HEK293 (cell line): ENCODE data around the gene RIC8A.
A peak's percentile ranks its signal among the peaks of the same experiment; 100 is the strongest.

Source experiments
- CTCF ChIA-PET: fragments of 350-600 bp; formaldehyde crosslinking; extraction: SDS; loops from one replicate; lab custom pipeline; 2021; ENCODE audit warnings: antibody characterized with exemption; lab: Yijun Ruan, JAX
- POLR2A ChIA-PET: fragments of 300-600 bp; formaldehyde crosslinking; extraction: SDS; loops from one replicate; lab custom pipeline; 2020; ENCODE audit warnings: antibody characterized with exemption, inconsistent platforms; lab: Yijun Ruan, JAX
- H3K27ac ChIP-seq: fragments of 200-500 bp; sonication (Bioruptor generic); 2 replicates; pipeline ENCODE4 v1.5.1; 2014; ENCODE audit warnings: low read depth, low read length, control low read depth, inconsistent platforms; ENCODE audit errors: extremely low read depth
- H3K36me3 ChIP-seq, 2 experiments: fragments of 200-500 bp in 1 of 2; sonication (Bioruptor generic) in 1 of 2; 1 replicate in 1 of 2; 2 replicates in 1 of 2; pipeline ENCODE4 v1.5.1; 2014 to 2017; ENCODE audit warnings: inconsistent platforms in 2 of 2, low read length in 2 of 2; ENCODE audit not compliant: control insufficient read depth in 2 of 2, insufficient read depth in 1 of 2
- H3K4me1 ChIP-seq: fragments of 200-500 bp; sonication (Bioruptor generic); 2 replicates; pipeline ENCODE4 v1.5.1; 2014; ENCODE audit warnings: mild to moderate bottlenecking, low read length, inconsistent platforms; ENCODE audit not compliant: control insufficient read depth, insufficient read depth
- H3K4me3 ChIP-seq: 2 replicates; pipeline ENCODE4 v1.5.1; 2011; ENCODE audit warnings: low read depth, mild to moderate bottlenecking, control low read depth, low read length, moderate library complexity
- H3K9me3 ChIP-seq: fragments of 200-500 bp; sonication (Bioruptor generic); 2 replicates; pipeline ENCODE4 v1.5.1; 2014; ENCODE audit warnings: low read depth, low read length, inconsistent platforms; ENCODE audit not compliant: control insufficient read depth, insufficient read depth
- GLIS1 ChIP-seq: fragments of 450-650 bp; formaldehyde crosslinking; IDR thresholded peaks from 2 replicates; pipeline ENCODE4 v1.5.1; 2016; ENCODE audit warnings: missing biosample characterization, missing genetic modification characterization
- HOXC10 ChIP-seq: sonication (generic); formaldehyde crosslinking; IDR thresholded peaks from 2 replicates; pipeline ENCODE4 v1.8.1; 2023; ENCODE audit warnings: mild to moderate bottlenecking, missing genetic modification reagents
- KLF8 ChIP-seq: fragments of 450-650 bp; formaldehyde crosslinking; IDR thresholded peaks from 2 replicates; pipeline ENCODE4 v1.5.1; 2016; ENCODE audit warnings: missing biosample characterization, missing genetic modification characterization
- ZBTB17 ChIP-seq: fragments of 450-650 bp; formaldehyde crosslinking; IDR thresholded peaks from 2 replicates; pipeline ENCODE4 v1.5.1; 2016; ENCODE audit warnings: missing biosample characterization, missing genetic modification characterization
- ZNF133 ChIP-seq: fragments of 450-650 bp; formaldehyde crosslinking; IDR thresholded peaks from 2 replicates; pipeline ENCODE4 v1.5.1; 2016; ENCODE audit warnings: missing biosample characterization, missing genetic modification characterization
- ZNF335 ChIP-seq: fragments of 450-650 bp; formaldehyde crosslinking; conservative IDR thresholded peaks from 2 replicates; pipeline ENCODE4 v1.5.1; 2016; ENCODE audit warnings: missing biosample characterization, missing genetic modification characterization
- ZNF354C ChIP-seq: fragments of 450-650 bp; formaldehyde crosslinking; IDR thresholded peaks from 2 replicates; pipeline ENCODE4 v1.5.1; 2016; ENCODE audit warnings: missing biosample characterization, missing genetic modification characterization, low read depth, borderline replicate concordance
- ZNF37A ChIP-seq: fragments of 450-650 bp; IDR thresholded peaks from 2 replicates; pipeline ENCODE4 v1.5.1; 2018; ENCODE audit warnings: missing biosample characterization, missing genetic modification characterization
- ZNF623 ChIP-seq: fragments of 450-650 bp; formaldehyde crosslinking; IDR thresholded peaks from 2 replicates; pipeline ENCODE4 v1.5.1; 2016; ENCODE audit warnings: missing biosample characterization, missing genetic modification characterization
- ZNF654 ChIP-seq: fragments of 450-650 bp; formaldehyde crosslinking; IDR thresholded peaks from 2 replicates; pipeline ENCODE4 v1.5.1; 2016; ENCODE audit warnings: low read depth, missing biosample characterization, missing genetic modification characterization
- ZNF785 ChIP-seq: fragments of 450-650 bp; formaldehyde crosslinking; IDR thresholded peaks from 2 replicates; pipeline ENCODE4 v1.5.1; 2016; ENCODE audit warnings: missing biosample characterization, missing genetic modification characterization
- ZNF792 ChIP-seq: fragments of 450-650 bp; formaldehyde crosslinking; IDR thresholded peaks from 2 replicates; pipeline ENCODE4 v1.5.1; 2016; ENCODE audit warnings: missing biosample characterization, missing genetic modification characterization
- ZSCAN23 ChIP-seq: fragments of 450-650 bp; formaldehyde crosslinking; IDR thresholded peaks from 2 replicates; pipeline ENCODE4 v1.5.1; 2016; ENCODE audit warnings: missing biosample characterization, missing genetic modification characterization
- TF ChIP-seq, protein P1 (sequence below): fragments of 450-650 bp; formaldehyde crosslinking; IDR thresholded peaks from 2 replicates; pipeline ENCODE4 v1.5.1; 2016; ENCODE audit warnings: missing biosample characterization, missing genetic modification characterization
- TF ChIP-seq, protein P2 (sequence below): fragments of 450-650 bp; formaldehyde crosslinking; IDR thresholded peaks from 2 replicates; pipeline ENCODE4 v1.5.1; 2017; ENCODE audit warnings: missing biosample characterization, missing genetic modification characterization
- TF ChIP-seq, protein P3 (sequence below): fragments of 450-650 bp; formaldehyde crosslinking; IDR thresholded peaks from 2 replicates; pipeline ENCODE4 v1.5.1; 2016; ENCODE audit warnings: missing biosample characterization, missing genetic modification characterization
- TF ChIP-seq, protein P4 (sequence below): fragments of 450-650 bp; formaldehyde crosslinking; IDR thresholded peaks from 2 replicates; pipeline ENCODE4 v1.5.1; 2016; ENCODE audit warnings: missing biosample characterization, missing genetic modification characterization

The RIC8A gene

DNA sequence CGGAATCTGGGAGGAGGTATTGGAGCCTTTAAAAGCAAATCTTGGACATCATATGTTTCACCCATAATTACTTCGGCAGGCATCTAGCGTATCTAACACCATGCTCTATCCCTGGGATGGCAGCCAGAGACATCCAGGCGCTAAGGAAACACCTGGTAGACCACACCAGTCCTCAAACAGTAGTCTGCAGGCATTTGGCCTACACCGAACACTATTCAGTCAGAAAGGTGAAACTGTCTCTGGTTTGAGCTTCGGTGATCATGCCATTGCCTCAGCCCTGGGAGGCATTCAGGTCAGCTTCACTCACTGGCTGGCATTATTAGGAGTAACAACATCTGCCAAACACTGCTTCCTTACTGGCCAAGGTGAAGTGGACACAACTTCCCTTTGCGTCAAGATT lies 16.9 kb downstream of the RIC8A start:
- ChIA-PET CTCF (interaction anchor here (0.9 kb wide), 1 partner anchor 27 kb away, joined by 3 read pairs; no protein-coding TSS in a partner anchor), POLR2A (interaction anchor here (0.7 kb wide), 1 partner anchor 170 kb away, joined by 4 read pairs; the partner anchor contains the start of gene PKP3)
- no peak overlapping the region for H3K4me3 ChIP-seq
- no peak overlapping the region for H3K27ac ChIP-seq
- H3K36me3 ChIP-seq: peaks cover 0 to 24% of the 10 kb centered on the region in 2 experiments; a peak in 1 of 3 replicates
- TF ChIP-seq, protein P1, sequence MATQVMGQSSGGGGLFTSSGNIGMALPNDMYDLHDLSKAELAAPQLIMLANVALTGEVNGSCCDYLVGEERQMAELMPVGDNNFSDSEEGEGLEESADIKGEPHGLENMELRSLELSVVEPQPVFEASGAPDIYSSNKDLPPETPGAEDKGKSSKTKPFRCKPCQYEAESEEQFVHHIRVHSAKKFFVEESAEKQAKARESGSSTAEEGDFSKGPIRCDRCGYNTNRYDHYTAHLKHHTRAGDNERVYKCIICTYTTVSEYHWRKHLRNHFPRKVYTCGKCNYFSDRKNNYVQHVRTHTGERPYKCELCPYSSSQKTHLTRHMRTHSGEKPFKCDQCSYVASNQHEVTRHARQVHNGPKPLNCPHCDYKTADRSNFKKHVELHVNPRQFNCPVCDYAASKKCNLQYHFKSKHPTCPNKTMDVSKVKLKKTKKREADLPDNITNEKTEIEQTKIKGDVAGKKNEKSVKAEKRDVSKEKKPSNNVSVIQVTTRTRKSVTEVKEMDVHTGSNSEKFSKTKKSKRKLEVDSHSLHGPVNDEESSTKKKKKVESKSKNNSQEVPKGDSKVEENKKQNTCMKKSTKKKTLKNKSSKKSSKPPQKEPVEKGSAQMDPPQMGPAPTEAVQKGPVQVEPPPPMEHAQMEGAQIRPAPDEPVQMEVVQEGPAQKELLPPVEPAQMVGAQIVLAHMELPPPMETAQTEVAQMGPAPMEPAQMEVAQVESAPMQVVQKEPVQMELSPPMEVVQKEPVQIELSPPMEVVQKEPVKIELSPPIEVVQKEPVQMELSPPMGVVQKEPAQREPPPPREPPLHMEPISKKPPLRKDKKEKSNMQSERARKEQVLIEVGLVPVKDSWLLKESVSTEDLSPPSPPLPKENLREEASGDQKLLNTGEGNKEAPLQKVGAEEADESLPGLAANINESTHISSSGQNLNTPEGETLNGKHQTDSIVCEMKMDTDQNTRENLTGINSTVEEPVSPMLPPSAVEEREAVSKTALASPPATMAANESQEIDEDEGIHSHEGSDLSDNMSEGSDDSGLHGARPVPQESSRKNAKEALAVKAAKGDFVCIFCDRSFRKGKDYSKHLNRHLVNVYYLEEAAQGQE (tag by site-specific recombination): no peak
- TF ChIP-seq KLF8 (tag by site-specific recombination) (no peak), ZSCAN23 (tag by site-specific recombination) (no peak)
- H3K9me3 ChIP-seq: no peaks in the 10 kb centered on the region
- no peaks in the 10 kb centered on the region for H3K4me1 ChIP-seq

DNA sequence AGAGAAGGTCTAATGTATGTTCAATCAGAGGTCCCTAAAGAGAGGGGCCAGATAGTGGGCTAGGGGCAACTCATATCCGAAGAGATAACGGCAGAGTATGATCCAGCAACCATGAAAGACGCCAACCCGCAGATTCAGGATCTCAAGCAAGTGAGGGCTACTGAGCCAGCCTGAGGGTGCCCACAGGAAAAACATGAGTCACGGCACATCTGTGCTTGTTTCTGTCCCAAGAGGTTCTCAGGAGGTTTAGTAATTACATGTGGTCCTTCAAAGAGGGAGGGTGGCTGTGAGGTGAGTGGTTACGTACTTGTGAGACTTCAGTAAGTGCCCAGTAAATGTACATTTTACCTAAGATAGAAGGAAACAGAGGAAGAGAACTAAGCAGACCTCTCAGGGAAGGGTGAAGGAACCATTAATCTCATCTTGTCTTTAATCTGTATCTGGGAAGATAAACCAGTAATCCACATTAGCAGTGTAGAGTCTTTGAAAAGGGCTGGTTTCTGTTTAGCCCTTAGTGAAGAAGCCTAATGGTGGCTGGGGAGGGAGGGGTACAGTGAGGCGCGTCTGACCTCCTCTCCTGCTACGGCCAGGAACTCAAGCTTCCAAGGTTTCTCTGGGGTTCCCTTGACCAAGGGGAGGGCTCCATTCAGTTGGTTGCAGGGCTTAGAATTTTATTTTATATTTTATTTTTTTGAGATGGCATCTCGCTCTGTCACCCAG lies 18.4 kb downstream of the RIC8A start:
- CTCF ChIA-PET: no interaction called here
- Histone ChIP-seq H3K27ac (no peak overlapping the region), H3K4me3 (no peak overlapping the region), H3K36me3 (peaks cover 0 to 32% of the 10 kb centered on the region in 2 experiments; a peak in 2 of 3 replicates), H3K9me3 (no peaks in the 10 kb centered on the region), H3K4me1 (no peaks in the 10 kb centered on the region)
- TF ChIP-seq ZNF354C (tag by site-specific recombination) (no peak), ZNF133 (tag by site-specific recombination) (peak; percentile 60; the same call in 1 of the 2 replicates)
- POLR2A ChIA-PET: interaction anchor here (1.5 kb wide), 1 partner anchor 19 kb away, joined by 6 read pairs; the partner anchor contains the start of genes BET1L and RIC8A

DNA sequence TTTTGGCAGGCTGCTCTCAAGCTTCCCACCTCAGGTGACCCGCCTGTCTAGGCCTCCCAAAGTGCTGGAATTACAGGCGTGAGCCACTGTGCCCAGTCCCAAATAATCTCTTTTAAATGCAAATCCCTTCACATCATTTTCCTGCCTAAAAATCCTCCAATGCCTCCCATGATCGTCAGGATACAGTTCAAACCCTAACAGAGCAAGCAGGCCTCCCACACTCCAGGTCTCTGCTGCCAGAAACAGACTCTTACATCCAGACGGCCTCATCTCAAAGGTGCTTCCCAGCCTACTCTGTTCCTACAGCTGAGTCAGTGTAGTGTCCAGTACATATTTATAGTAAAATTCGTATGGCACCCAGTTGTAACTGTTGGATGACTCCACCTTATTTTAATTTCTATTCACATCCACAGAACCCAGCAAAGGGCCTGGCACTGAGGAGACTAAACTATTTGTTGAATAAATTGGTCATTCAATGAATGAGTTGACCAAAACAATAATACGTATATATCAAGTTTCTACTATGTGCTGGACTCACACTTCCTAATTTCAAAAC lies 20.4 kb downstream of the RIC8A start:
- Histone ChIP-seq H3K4me3 (no peak overlapping the region), H3K27ac (no peak overlapping the region), H3K9me3 (no peaks in the 10 kb centered on the region), H3K36me3 (peaks cover 0 to 26% of the 10 kb centered on the region in 2 experiments; a peak in 2 of 3 replicates), H3K4me1 (no peaks in the 10 kb centered on the region)
- CTCF ChIA-PET: no interaction called here
- POLR2A ChIA-PET: interaction anchor here (1.0 to 1.2 kb wide), 2 partner anchors 11 to 21 kb away, joined by 3 to 5 read pairs; partner anchors contain the start of genes BET1L and RIC8A
- TF ChIP-seq, protein P2, sequence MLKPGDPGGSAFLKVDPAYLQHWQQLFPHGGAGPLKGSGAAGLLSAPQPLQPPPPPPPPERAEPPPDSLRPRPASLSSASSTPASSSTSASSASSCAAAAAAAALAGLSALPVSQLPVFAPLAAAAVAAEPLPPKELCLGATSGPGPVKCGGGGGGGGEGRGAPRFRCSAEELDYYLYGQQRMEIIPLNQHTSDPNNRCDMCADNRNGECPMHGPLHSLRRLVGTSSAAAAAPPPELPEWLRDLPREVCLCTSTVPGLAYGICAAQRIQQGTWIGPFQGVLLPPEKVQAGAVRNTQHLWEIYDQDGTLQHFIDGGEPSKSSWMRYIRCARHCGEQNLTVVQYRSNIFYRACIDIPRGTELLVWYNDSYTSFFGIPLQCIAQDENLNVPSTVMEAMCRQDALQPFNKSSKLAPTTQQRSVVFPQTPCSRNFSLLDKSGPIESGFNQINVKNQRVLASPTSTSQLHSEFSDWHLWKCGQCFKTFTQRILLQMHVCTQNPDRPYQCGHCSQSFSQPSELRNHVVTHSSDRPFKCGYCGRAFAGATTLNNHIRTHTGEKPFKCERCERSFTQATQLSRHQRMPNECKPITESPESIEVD (tag by site-specific recombination): no peak
- no peak for TF ChIP-seq ZBTB17 (tag by site-specific recombination)
- no peak for TF ChIP-seq HOXC10 (CRISPR knock-in tag)
- no peak for TF ChIP-seq ZNF785
- TF ChIP-seq ZNF335 (tag by site-specific recombination): no peak
- no peak for TF ChIP-seq GLIS1 (tag by site-specific recombination)
- no peak for TF ChIP-seq ZNF37A (tag by site-specific recombination)
- no peak for TF ChIP-seq ZNF792 (tag by site-specific recombination)
- no peak for TF ChIP-seq ZNF654
- TF ChIP-seq ZNF623 (tag by site-specific recombination): no peak
- TF ChIP-seq, protein P3, sequence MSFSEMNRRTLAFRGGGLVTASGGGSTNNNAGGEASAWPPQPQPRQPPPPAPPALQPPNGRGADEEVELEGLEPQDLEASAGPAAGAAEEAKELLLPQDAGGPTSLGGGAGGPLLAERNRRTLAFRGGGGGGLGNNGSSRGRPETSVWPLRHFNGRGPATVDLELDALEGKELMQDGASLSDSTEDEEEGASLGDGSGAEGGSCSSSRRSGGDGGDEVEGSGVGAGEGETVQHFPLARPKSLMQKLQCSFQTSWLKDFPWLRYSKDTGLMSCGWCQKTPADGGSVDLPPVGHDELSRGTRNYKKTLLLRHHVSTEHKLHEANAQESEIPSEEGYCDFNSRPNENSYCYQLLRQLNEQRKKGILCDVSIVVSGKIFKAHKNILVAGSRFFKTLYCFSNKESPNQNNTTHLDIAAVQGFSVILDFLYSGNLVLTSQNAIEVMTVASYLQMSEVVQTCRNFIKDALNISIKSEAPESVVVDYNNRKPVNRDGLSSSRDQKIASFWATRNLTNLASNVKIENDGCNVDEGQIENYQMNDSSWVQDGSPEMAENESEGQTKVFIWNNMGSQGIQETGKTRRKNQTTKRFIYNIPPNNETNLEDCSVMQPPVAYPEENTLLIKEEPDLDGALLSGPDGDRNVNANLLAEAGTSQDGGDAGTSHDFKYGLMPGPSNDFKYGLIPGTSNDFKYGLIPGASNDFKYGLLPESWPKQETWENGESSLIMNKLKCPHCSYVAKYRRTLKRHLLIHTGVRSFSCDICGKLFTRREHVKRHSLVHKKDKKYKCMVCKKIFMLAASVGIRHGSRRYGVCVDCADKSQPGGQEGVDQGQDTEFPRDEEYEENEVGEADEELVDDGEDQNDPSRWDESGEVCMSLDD (tag by site-specific recombination): no peak
- TF ChIP-seq, protein P4, sequence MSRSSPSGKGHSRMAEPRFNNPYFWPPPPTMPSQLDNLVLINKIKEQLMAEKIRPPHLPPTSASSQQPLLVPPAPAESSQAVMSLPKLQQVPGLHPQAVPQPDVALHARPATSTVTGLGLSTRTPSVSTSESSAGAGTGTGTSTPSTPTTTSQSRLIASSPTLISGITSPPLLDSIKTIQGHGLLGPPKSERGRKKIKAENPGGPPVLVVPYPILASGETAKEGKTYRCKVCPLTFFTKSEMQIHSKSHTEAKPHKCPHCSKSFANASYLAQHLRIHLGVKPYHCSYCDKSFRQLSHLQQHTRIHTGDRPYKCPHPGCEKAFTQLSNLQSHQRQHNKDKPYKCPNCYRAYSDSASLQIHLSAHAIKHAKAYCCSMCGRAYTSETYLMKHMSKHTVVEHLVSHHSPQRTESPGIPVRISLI (tag by site-specific recombination): no peak
